SK-N-SH treated with all-trans-retinoic acid at 6 μM for 48 hours (cell line): Measurements from ENCODE around the gene ST3GAL3.

ENCODE experiments used
- ATAC-seq: fragments of 200-7000 bp; cut with Tn5 transposase; 3 replicates; pipeline ENCODE4 v1.9.1; 2020; ENCODE audit warnings: mild to moderate bottlenecking, moderate library complexity
- ARNTL ChIP-seq: fragments of 450-650 bp; formaldehyde crosslinking; IDR thresholded peaks from 2 replicates; pipeline ENCODE4 v1.5.0; 2020; ENCODE audit warnings: low read depth, mild to moderate bottlenecking, moderate library complexity, borderline replicate concordance
- BACH2 ChIP-seq: fragments of 250-450 bp; sonication (Bioruptor Pico); IDR thresholded peaks from 2 replicates; pipeline ENCODE4 v1.9.0; 2021; ENCODE audit warnings: mild to moderate bottlenecking, borderline replicate concordance
- CREB5 ChIP-seq: fragments of 250-450 bp; sonication (Bioruptor Pico); IDR thresholded peaks from 2 replicates; pipeline ENCODE4 v1.5.1; 2020; ENCODE audit warnings: low read depth, mild to moderate bottlenecking, moderate library complexity
- CSDC2 ChIP-seq: fragments of 250-450 bp; sonication (Bioruptor Pico); IDR thresholded peaks from 2 replicates; pipeline ENCODE4 v1.5.0; 2020; ENCODE audit warnings: mild to moderate bottlenecking, moderate library complexity
- ESRRG ChIP-seq: fragments of 250-450 bp; sonication (Bioruptor Pico); IDR thresholded peaks from 2 replicates; pipeline ENCODE4 v1.6.1; 2021; ENCODE audit warnings: mild to moderate bottlenecking
- GLIS3 ChIP-seq: fragments of 250-450 bp; sonication (Bioruptor Pico); IDR thresholded peaks from 2 replicates; pipeline ENCODE4 v1.5.0; 2020; ENCODE audit warnings: mild to moderate bottlenecking, moderate library complexity
- ISL1 ChIP-seq: fragments of 250-450 bp; sonication (Bioruptor Pico); IDR thresholded peaks from 2 replicates; pipeline ENCODE4 v2.1.2; 2022; ENCODE audit warnings: mild to moderate bottlenecking, moderate library complexity
- RARB ChIP-seq: fragments of 250-450 bp; sonication (Bioruptor Pico); IDR thresholded peaks from 2 replicates; pipeline ENCODE4 v1.8.0; 2021; ENCODE audit warnings: mild to moderate bottlenecking, moderate library complexity
- SNAI2 ChIP-seq: fragments of 250-450 bp; sonication (Bioruptor Pico); IDR thresholded peaks from 2 replicates; pipeline ENCODE4 v1.5.0; 2020; ENCODE audit warnings: mild to moderate bottlenecking, moderate library complexity
- TCF4 ChIP-seq: fragments of 250-450 bp; sonication (Bioruptor Pico); IDR thresholded peaks from 2 replicates; pipeline ENCODE4 v1.8.0; 2021; ENCODE audit warnings: mild to moderate bottlenecking, moderate library complexity, borderline replicate concordance
- TOX ChIP-seq: fragments of 250-450 bp; sonication (Bioruptor Pico); IDR thresholded peaks from 2 replicates; pipeline ENCODE4 v1.8.0; 2021; ENCODE audit warnings: mild to moderate bottlenecking, moderate library complexity, borderline replicate concordance
- ZC3H10 ChIP-seq: fragments of 250-450 bp; sonication (Bioruptor Pico); IDR thresholded peaks from 2 replicates; pipeline ENCODE4 v1.5.1; 2021; ENCODE audit warnings: mild to moderate bottlenecking, moderate library complexity
- ZFP3 ChIP-seq: fragments of 250-450 bp; sonication (Bioruptor Pico); IDR thresholded peaks from 2 replicates; pipeline ENCODE4 v1.5.0; 2020; ENCODE audit warnings: mild to moderate bottlenecking, moderate library complexity
- ZFP30 ChIP-seq: fragments of 450-650 bp; formaldehyde crosslinking; IDR thresholded peaks from 2 replicates; pipeline ENCODE4 v1.5.0; 2022; ENCODE audit warnings: mild to moderate bottlenecking, moderate library complexity
- ZNF565 ChIP-seq: fragments of 450-650 bp; formaldehyde crosslinking; conservative IDR thresholded peaks from 2 replicates; pipeline ENCODE4 v1.5.0; 2020; ENCODE audit warnings: low read depth, mild to moderate bottlenecking, moderate library complexity
- ZNF70 ChIP-seq: fragments of 450-650 bp; formaldehyde crosslinking; IDR thresholded peaks from 2 replicates; pipeline ENCODE4 v1.5.0; 2020; ENCODE audit warnings: mild to moderate bottlenecking, moderate library complexity
- ZNF8 ChIP-seq: fragments of 450-650 bp; formaldehyde crosslinking; IDR thresholded peaks from 2 replicates; pipeline ENCODE4 v1.5.0; 2020; ENCODE audit warnings: mild to moderate bottlenecking, moderate library complexity
- TF ChIP-seq, protein P1 (sequence below): fragments of 250-450 bp; sonication (Bioruptor Pico); IDR thresholded peaks from 2 replicates; pipeline ENCODE4 v1.5.1; 2021; ENCODE audit warnings: mild to moderate bottlenecking, moderate library complexity
- TF ChIP-seq, protein P2 (sequence below): fragments of 250-450 bp; sonication (Bioruptor Pico); IDR thresholded peaks from 2 replicates; pipeline ENCODE4 v1.8.0; 2020; ENCODE audit warnings: mild to moderate bottlenecking, moderate library complexity, borderline replicate concordance
- TF ChIP-seq, protein P3 (sequence below): fragments of 250-450 bp; sonication (Bioruptor Pico); IDR thresholded peaks from 2 replicates; pipeline ENCODE4 v1.5.0; 2020; ENCODE audit warnings: mild to moderate bottlenecking, moderate library complexity
- TF ChIP-seq, protein P4 (sequence below): fragments of 250-450 bp; sonication (Bioruptor Pico); IDR thresholded peaks from 2 replicates; pipeline ENCODE4 v1.8.0; 2021; ENCODE audit warnings: low read depth, mild to moderate bottlenecking, moderate library complexity, borderline replicate concordance

Gene ST3GAL3

DNA sequence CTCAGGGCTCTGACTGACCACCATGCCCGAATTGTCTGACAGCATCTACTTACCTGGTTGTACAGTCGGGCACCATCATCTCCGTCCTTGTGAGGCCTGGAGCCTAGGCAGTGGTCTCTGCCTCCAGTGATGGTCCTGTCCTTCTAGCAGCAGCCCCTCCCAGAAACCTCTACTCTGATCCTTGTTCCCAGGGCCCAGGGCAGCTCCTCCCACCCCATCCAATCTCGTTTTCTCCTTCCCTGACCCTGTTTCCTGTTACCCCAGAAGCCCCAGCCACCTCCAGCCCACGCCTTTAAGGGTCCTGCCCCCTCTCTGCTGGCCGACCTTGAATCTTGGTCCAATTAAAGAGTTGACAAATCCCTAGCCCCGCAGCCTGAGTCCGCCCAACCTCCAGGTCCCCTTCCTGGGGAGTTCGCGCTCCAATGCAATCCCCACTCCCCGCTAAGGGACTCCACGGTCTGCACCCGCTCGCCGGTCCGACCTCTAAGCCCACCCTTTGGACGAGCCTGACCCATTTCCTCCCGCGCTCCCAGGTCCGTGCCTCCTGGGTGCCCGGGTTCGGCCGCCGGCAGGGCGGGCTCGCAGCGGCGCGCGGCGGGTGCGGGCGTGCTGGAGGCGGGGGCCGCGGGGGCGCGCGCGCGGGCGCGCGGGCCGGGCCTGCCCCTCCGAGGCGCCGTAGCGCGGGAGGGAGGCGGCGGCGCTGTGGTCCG, 271.4 kb downstream of the ST3GAL3 start, which contains the start of gene B4GALT2 (continued):
- TF ChIP-seq, protein P1, sequence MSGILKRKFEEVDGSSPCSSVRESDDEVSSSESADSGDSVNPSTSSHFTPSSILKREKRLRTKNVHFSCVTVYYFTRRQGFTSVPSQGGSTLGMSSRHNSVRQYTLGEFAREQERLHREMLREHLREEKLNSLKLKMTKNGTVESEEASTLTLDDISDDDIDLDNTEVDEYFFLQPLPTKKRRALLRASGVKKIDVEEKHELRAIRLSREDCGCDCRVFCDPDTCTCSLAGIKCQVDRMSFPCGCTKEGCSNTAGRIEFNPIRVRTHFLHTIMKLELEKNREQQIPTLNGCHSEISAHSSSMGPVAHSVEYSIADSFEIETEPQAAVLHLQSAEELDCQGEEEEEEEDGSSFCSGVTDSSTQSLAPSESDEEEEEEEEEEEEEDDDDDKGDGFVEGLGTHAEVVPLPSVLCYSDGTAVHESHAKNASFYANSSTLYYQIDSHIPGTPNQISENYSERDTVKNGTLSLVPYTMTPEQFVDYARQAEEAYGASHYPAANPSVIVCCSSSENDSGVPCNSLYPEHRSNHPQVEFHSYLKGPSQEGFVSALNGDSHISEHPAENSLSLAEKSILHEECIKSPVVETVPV, result no peak
- no peak for TF ChIP-seq TOX

DNA sequence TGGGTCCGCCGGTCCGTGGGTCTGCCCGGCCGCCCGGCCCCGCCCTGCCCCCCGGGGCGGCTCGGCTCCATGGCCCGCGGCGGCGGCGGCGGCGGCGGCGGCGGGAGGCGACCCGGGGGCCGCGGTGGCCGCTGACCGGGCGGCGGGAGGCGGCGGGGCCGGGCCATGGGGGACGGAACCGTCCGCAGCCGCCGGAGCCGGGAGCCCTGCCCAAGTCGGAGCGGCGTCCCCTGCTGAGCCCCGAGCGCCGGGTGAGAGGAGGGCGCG, 271.9 kb downstream of the ST3GAL3 start:
- TF ChIP-seq RARB (no peak), ZC3H10 (CRISPR knock-in tag) (no peak), BACH2 (CRISPR knock-in tag) (no peak), TOX (no peak), ZFP3 (CRISPR knock-in tag) (no peak), CSDC2 (no peak), ARNTL (CRISPR knock-in tag) (no peak), ZNF565 (CRISPR knock-in tag) (no peak), ZNF8 (CRISPR knock-in tag) (no peak), ZFP30 (CRISPR knock-in tag) (no peak), ZNF70 (CRISPR knock-in tag) (no peak), GLIS3 (CRISPR knock-in tag) (no peak), ISL1 (CRISPR knock-in tag) (no peak)
- TF ChIP-seq, protein P2, sequence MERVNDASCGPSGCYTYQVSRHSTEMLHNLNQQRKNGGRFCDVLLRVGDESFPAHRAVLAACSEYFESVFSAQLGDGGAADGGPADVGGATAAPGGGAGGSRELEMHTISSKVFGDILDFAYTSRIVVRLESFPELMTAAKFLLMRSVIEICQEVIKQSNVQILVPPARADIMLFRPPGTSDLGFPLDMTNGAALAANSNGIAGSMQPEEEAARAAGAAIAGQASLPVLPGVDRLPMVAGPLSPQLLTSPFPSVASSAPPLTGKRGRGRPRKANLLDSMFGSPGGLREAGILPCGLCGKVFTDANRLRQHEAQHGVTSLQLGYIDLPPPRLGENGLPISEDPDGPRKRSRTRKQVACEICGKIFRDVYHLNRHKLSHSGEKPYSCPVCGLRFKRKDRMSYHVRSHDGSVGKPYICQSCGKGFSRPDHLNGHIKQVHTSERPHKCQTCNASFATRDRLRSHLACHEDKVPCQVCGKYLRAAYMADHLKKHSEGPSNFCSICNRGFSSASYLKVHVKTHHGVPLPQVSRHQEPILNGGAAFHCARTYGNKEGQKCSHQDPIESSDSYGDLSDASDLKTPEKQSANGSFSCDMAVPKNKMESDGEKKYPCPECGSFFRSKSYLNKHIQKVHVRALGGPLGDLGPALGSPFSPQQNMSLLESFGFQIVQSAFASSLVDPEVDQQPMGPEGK, result no peak
- TF ChIP-seq, protein P1, result no peak
- TF ChIP-seq, protein P3, sequence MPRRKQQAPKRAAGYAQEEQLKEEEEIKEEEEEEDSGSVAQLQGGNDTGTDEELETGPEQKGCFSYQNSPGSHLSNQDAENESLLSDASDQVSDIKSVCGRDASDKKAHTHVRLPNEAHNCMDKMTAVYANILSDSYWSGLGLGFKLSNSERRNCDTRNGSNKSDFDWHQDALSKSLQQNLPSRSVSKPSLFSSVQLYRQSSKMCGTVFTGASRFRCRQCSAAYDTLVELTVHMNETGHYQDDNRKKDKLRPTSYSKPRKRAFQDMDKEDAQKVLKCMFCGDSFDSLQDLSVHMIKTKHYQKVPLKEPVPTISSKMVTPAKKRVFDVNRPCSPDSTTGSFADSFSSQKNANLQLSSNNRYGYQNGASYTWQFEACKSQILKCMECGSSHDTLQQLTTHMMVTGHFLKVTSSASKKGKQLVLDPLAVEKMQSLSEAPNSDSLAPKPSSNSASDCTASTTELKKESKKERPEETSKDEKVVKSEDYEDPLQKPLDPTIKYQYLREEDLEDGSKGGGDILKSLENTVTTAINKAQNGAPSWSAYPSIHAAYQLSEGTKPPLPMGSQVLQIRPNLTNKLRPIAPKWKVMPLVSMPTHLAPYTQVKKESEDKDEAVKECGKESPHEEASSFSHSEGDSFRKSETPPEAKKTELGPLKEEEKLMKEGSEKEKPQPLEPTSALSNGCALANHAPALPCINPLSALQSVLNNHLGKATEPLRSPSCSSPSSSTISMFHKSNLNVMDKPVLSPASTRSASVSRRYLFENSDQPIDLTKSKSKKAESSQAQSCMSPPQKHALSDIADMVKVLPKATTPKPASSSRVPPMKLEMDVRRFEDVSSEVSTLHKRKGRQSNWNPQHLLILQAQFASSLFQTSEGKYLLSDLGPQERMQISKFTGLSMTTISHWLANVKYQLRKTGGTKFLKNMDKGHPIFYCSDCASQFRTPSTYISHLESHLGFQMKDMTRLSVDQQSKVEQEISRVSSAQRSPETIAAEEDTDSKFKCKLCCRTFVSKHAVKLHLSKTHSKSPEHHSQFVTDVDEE (CRISPR knock-in tag), result no peak
- TF ChIP-seq, protein P4, sequence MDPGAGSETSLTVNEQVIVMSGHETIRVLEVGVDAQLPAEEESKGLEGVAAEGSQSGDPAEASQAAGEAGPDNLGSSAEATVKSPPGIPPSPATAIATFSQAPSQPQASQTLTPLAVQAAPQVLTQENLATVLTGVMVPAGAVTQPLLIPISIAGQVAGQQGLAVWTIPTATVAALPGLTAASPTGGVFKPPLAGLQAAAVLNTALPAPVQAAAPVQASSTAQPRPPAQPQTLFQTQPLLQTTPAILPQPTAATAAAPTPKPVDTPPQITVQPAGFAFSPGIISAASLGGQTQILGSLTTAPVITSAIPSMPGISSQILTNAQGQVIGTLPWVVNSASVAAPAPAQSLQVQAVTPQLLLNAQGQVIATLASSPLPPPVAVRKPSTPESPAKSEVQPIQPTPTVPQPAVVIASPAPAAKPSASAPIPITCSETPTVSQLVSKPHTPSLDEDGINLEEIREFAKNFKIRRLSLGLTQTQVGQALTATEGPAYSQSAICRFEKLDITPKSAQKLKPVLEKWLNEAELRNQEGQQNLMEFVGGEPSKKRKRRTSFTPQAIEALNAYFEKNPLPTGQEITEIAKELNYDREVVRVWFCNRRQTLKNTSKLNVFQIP (CRISPR knock-in tag), result no peak
- ATAC-seq, result no peak

GRCh38 chr1:43979528-43980254, 272.4 kb downstream of the ST3GAL3 start:
- peak; percentile 25 for ATAC-seq
- TF ChIP-seq ZNF565 (CRISPR knock-in tag) (no peak), ARNTL (CRISPR knock-in tag) (no peak), GLIS3 (CRISPR knock-in tag) (no peak), ESRRG (CRISPR knock-in tag) (no peak), ZFP30 (CRISPR knock-in tag) (no peak), ZC3H10 (CRISPR knock-in tag) (no peak), CREB5 (no peak), SNAI2 (no peak), ZFP3 (CRISPR knock-in tag) (no peak), TOX (no peak), TCF4 (CRISPR knock-in tag) (no peak), ZNF8 (CRISPR knock-in tag) (no peak), BACH2 (CRISPR knock-in tag) (no peak)
- TF ChIP-seq, protein P1, result no peak
- TF ChIP-seq, protein P3 (CRISPR knock-in tag), result no peak
- TF ChIP-seq, all 23 proteins: peak for 0
